Stimulated activated CD4-positive, alpha-beta T cell treated with anti-CD3 and anti-CD28 coated beads, Interleukin-2, amount 100 ng/mL, for 4 hours (primary cell): Measurements from ENCODE around the gene RBAK.
"Not testable (repeated sequence)": the region's sequence is repeated elsewhere in the genome, so short reads cannot be mapped to it uniquely, and the experiment has no call there.

Experiments used
- DNase-seq: peaks from one replicate; pipeline ENCODE4 v3.0.0-alpha.2; 2020; ENCODE audit warnings: low read depth

RBAK gene

GRCh38 chr7:5051731-5052130 is 6.1 kb downstream of the RBAK start:
- DNase-seq, result not testable (repeated sequence)

GRCh38 chr7:5053175-5053574 is 7.5 kb downstream of the RBAK start:
- DNase-seq, result no peak

GRCh38 chr7:5063698-5064097 is 18.0 kb downstream of the RBAK start:
- DNase-seq, result no peak

- DNase-seq, result no peak
Observed at GRCh38 chr7:5064391-5065106, 18.9 kb downstream of the RBAK start.

GRCh38 chr7:5065107-5065407 is 19.4 kb downstream of the RBAK start:
- DNase-seq, result no peak

- DNase-seq, result no peak
Observed at GRCh38 chr7:5068521-5068920, 22.9 kb downstream of the RBAK start.

- DNase-seq, result no peak
Observed at GRCh38 chr7:5070206-5070605, 24.5 kb downstream of the RBAK start.

- DNase-seq, result not testable (repeated sequence)
Observed at GRCh38 chr7:5075187-5075586, 29.5 kb downstream of the RBAK start.

GRCh38 chr7:5077740-5078139 is 32.1 kb downstream of the RBAK start:
- DNase-seq, result no peak

GRCh38 chr7:5082806-5083205 is 37.1 kb downstream of the RBAK start:
- no peak for DNase-seq

GRCh38 chr7:5083311-5083711 is 37.7 kb downstream of the RBAK start:
- no peak for DNase-seq

- no peak for DNase-seq
Observed at GRCh38 chr7:5086256-5086655, 40.6 kb downstream of the RBAK start.

- not testable (repeated sequence) for DNase-seq
Observed at GRCh38 chr7:5088228-5088833, 42.7 kb downstream of the RBAK start.

- no peak for DNase-seq
Observed at GRCh38 chr7:5088906-5089305, 43.2 kb downstream of the RBAK start.

GRCh38 chr7:5093948-5094347 is 48.3 kb downstream of the RBAK start:
- DNase-seq, result no peak

- no peak for DNase-seq
Observed at GRCh38 chr7:5094641-5095040, 49.0 kb downstream of the RBAK start.

GRCh38 chr7:5116359-5116758 is 70.7 kb downstream of the RBAK start:
- no peak for DNase-seq

- no peak for DNase-seq
Observed at GRCh38 chr7:5117095-5117970, 71.7 kb downstream of the RBAK start.
